ENCODE measurements around the gene C5orf63.
"Not testable (repeated sequence)": the region's sequence is repeated elsewhere in the genome, so short reads cannot be mapped to it uniquely, and the experiment has no call there.

Gene C5orf63

DNA sequence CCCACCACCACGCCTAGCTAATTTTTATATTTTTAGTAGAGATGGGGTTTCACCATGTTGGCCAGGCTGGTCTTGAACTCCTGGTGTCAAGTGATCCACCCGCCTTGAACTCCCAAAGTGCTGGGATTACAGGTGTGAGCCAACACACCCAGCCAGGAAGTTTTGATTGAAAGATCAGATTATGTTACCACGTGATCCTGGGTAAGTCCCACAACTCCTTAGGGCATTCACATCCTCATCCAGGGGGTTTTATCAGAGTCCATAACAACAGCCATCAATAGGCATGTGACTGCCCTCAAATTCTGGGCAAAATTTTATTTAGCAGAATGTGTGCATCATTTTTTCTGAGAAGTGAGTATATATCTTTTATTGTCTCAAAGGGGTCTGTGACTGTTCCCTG is 68.0 kb downstream of the C5orf63 start:
- DNase-seq = not testable (repeated sequence)

DNA sequence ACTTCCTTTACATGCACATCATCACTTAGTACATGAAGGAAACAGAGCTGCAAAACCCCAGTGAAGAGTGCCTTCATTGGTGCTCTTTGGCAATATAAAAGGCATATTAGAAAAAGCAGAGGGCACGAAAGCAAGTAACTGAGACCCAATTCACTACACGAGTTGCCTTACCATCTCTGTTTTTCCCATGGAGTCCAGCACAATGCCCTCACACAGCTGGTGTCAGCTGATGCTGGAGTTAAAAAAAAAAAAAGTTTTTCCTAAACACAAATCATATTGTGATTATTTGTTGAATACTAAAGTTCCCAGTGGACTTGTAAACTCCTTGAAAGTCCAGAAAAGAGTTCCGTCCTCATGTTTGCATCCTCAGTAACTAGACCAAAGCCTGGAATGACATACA is 68.6 kb downstream of the C5orf63 start:
- no peak for DNase-seq

DNA sequence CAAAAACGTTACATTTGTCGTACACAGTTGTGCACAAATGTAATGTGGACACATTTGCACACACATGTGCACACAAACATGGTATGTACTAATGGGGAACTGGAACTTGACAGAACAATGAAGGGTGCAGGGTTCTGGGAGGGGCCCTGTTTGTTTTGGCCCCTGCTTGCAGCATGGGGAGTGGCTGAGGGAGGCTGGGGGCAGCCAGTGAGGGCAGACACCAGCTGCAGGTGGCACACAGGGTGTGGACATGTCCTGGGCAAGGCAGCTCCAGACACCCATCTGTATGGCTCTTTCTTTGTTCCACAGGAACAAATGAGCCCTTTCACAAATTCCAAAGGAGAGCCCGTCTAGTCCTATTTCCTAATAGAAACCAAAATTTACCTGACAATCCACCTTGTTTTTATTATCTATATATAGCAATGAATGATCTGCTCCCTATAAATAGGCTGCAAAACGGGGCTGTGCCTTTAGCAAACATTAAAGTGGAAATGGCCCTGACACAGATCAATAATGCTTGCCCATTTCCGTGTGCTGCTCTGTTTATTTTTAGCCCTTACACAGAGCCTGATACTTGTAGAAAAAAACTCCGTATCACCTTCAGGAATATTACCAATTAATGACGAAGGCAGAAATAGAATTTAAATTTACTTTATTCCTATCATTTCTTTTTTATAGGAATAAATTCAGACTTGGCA is 69.4 kb downstream of the C5orf63 start:
- DNase-seq = no peak

DNA sequence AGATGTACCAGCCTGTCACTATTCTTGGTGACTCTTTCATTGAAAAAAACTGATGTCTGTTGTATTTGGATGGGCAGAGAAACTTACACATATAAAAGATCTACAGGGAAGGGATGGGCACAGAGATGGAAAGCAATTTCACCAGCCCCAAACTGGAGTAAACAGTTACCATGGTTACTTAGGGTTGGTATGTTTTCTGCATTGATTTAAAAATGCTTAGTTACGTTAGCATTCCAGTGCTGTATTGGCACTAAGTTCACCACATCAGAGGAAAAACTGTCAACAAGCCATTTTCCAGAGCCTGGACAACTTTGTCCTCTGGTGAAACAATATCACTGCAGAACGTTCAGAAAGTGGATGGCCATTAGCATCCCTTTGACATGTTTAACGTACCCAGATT is 70.9 kb downstream of the C5orf63 start:
- no peak for DNase-seq

DNA sequence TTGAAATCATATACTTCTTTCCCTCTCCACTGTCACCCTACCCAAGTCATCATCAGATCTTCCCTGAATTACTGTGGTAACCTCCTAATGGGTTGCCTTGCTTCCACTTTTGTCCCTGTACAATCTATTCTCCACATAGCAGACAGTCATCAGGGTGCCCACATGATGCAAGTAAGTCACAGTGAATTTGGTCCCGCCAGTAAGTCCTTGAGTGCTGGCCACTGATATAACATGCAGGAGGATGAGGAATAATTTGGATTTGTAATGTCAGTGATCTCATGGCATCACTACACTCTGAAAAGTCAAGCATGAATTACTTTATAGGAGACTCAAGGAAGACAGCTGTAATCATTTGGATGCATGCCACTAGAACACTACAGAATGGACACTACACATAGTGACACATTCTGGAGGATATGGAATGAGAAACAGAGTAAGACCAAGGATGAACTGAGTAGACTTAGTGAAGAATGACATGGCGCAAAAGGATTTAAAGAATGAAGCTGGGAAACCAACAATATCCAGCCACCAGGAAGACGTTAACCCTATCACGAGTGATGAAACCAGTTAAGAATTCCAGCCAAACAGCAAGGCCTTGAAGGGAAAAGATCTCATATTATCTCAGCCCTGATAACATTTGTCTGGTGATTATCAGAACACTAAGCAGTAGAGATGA is 71.5 kb downstream of the C5orf63 start:
- no peak for DNase-seq

Measured in GOT3 (cell line).